Fibroblast of lung (primary cell): ENCODE data around the gene GABRB3.

Experiments used
- CTCF ChIP-seq, 2 donors: IDR thresholded peaks in 1 of 2; conservative IDR thresholded peaks in 1 of 2; 1 replicate in 1 of 2; 2 replicates in 1 of 2; pipeline ENCODE4 v1.5.1; 2011 to 2012; ENCODE audit warnings: low read length in 2 of 2, control low read depth in 1 of 2, inconsistent platforms in 1 of 2, low read depth in 1 of 2, mild to moderate bottlenecking in 1 of 2
- EZH2 ChIP-seq: IDR thresholded peaks from 2 replicates; pipeline ENCODE4 v1.5.1; 2012; ENCODE audit warnings: low read length, control low read depth, mild to moderate bottlenecking; ENCODE audit errors: missing control alignments

- TF ChIP-seq CTCF (conservative IDR thresholded peaks at IDR 0.05 in 1 of 2, IDR thresholded peaks at IDR 0.05 in 1 of 2; ENCODE audit: low read depth in 1 of 2, low read length in 2 of 2) (no peak), EZH2 (no peak)
Observed at GRCh38 chr15:26804063-26804804, 31.4 kb upstream of the GABRB3 start.
